ENCODE measurements around the gene LDLRAD4.

DNA sequence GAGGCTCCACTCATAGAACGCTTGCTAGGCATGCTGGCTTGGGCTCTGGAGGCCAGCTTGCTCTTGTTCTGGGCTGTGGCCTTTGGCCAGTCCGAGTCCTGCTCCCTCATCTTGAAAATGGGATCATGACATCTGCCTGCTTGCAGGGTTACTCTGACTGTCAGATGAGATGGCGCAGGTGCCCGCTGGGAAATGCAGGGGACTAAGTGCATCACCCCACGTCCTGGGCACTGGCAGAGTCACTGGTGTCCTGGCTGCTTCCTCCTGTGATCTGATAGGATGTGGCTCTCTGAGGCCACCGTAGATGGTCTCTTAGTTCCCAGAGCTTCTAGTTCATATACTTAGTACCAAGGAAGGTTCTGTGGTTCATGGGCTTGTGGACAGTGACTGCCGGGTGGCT is 18.5 kb downstream of the LDLRAD4 start:
- no peak for TF ChIP-seq RFX5 (IDR thresholded peaks at IDR 0.05; ENCODE audit: low read length)
- TF ChIP-seq, protein P1, sequence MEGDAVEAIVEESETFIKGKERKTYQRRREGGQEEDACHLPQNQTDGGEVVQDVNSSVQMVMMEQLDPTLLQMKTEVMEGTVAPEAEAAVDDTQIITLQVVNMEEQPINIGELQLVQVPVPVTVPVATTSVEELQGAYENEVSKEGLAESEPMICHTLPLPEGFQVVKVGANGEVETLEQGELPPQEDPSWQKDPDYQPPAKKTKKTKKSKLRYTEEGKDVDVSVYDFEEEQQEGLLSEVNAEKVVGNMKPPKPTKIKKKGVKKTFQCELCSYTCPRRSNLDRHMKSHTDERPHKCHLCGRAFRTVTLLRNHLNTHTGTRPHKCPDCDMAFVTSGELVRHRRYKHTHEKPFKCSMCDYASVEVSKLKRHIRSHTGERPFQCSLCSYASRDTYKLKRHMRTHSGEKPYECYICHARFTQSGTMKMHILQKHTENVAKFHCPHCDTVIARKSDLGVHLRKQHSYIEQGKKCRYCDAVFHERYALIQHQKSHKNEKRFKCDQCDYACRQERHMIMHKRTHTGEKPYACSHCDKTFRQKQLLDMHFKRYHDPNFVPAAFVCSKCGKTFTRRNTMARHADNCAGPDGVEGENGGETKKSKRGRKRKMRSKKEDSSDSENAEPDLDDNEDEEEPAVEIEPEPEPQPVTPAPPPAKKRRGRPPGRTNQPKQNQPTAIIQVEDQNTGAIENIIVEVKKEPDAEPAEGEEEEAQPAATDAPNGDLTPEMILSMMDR (IDR thresholded peaks at IDR 0.05), result no peak
- TF ChIP-seq SMC3 (IDR thresholded peaks at IDR 0.05; ENCODE audit: low read depth, low read length), result no peak

All from SK-N-SH (cell line).